Measurements from ENCODE around the gene ADAM29. TPM values are rescaled to one million over a fixed set of nuclear protein-coding genes. Genes with fewer than 3 reads are reported as not detected.
"Not testable (repeated sequence)": the region's sequence is repeated elsewhere in the genome, so short reads cannot be mapped to it uniquely, and the experiment has no call there.

Gene ADAM29
- not detected for polyA plus RNA-seq (ENCODE audit: insufficient read length in 10 of 10)
- long read RNA-seq, donor 1: 0 reads
- long read RNA-seq, donor 2: 0 reads
- long read RNA-seq, donor 3: 0 reads
- long read RNA-seq, donor 4: 0 reads
- long read RNA-seq, donor 5: 0 reads
- long read RNA-seq, donor 6: 0 reads
- long read RNA-seq, donor 7: 0 reads
- long read RNA-seq, donor 8: 0 reads
- long read RNA-seq, donor 9: 0 reads

GRCh38 chr4:174918058-174918457 lies at the start of gene ADAM29:
ADAM29 (plus strand) TSS chr4:174918358; CDS start chr4:174975526, 57,168 bp downstream.
- DNase-seq: no peak

GRCh38 chr4:174869339-174869738 lies 48.8 kb upstream of the ADAM29 start:
- DNase-seq: no peak

GRCh38 chr4:174870311-174870710 lies 47.8 kb upstream of the ADAM29 start:
- DNase-seq: no peak

- DNase-seq: no peak
These were observed 46.8 kb upstream of the ADAM29 start for GRCh38 chr4:174871407-174871806.

- not testable (repeated sequence) for DNase-seq
These were observed 45.0 kb upstream of the ADAM29 start for GRCh38 chr4:174873146-174873545.

- no peak for DNase-seq
These were observed 44.2 kb upstream of the ADAM29 start for GRCh38 chr4:174873931-174874330.

GRCh38 chr4:174874898-174875297 lies 43.3 kb upstream of the ADAM29 start:
- no peak for DNase-seq

GRCh38 chr4:174880001-174880400 lies 38.2 kb upstream of the ADAM29 start:
- DNase-seq: no peak

- no peak for DNase-seq
These were observed 35.7 kb upstream of the ADAM29 start for GRCh38 chr4:174882317-174882992.

- DNase-seq: no peak
These were observed 10.7 kb upstream of the ADAM29 start for GRCh38 chr4:174907508-174907907.

- DNase-seq: no peak
These were observed 7.9 kb upstream of the ADAM29 start for GRCh38 chr4:174910271-174910670.

GRCh38 chr4:174912919-174913543 lies 5.1 kb upstream of the ADAM29 start:
- no peak for DNase-seq

GRCh38 chr4:174919886-174920423 lies 1.8 kb downstream of the ADAM29 start:
- no peak for DNase-seq

- DNase-seq: no peak
These were observed 8.8 kb downstream of the ADAM29 start for GRCh38 chr4:174926958-174927357.

- no peak for DNase-seq
These were observed 10.0 kb downstream of the ADAM29 start for GRCh38 chr4:174928174-174928573.

GRCh38 chr4:174928575-174929253 lies 10.6 kb downstream of the ADAM29 start:
- no peak for DNase-seq

- DNase-seq: no peak
These were observed 11.2 kb downstream of the ADAM29 start for GRCh38 chr4:174929346-174929745.

- DNase-seq: no peak
These were observed 12.7 kb downstream of the ADAM29 start for GRCh38 chr4:174930895-174931294.

GRCh38 chr4:174933083-174933482 lies 14.9 kb downstream of the ADAM29 start:
- no peak for DNase-seq

- DNase-seq: no peak
These were observed 16.2 kb downstream of the ADAM29 start for GRCh38 chr4:174934360-174934759.

GRCh38 chr4:174935607-174936006 lies 17.4 kb downstream of the ADAM29 start:
- no peak for DNase-seq

GRCh38 chr4:174940002-174940401 lies 21.8 kb downstream of the ADAM29 start:
- DNase-seq: no peak

All from muscle of back (tissue), 13 donors.